ACC112 (cell line): ENCODE results near the gene ASPM.

Experiments used
- H2AFZ ChIP-seq: fragments of 200-600 bp; sonication (generic); one replicate; pipeline ENCODE4 v1.6.0; 2017; ENCODE audit warnings: antibody characterized with exemption, low read length; ENCODE audit not compliant: unreplicated experiment
- H3K27ac ChIP-seq: fragments of 200-600 bp; sonication (generic); 2 replicates; pipeline ENCODE4 v1.5.1; 2014; ENCODE audit warnings: low read depth, mild to moderate bottlenecking, antibody characterized with exemption, low read length, moderate library complexity
- H3K27me3 ChIP-seq: fragments of 200-600 bp; sonication (generic); 2 replicates; pipeline ENCODE4 v1.6.1; 2014; ENCODE audit warnings: mild to moderate bottlenecking, antibody characterized with exemption, low read length, moderate library complexity, mixed read lengths; ENCODE audit not compliant: insufficient read depth
- H3K36me3 ChIP-seq: fragments of 200-600 bp; sonication (generic); 2 replicates; pipeline ENCODE4 v1.6.1; 2016; ENCODE audit warnings: mild to moderate bottlenecking, antibody characterized with exemption, low read length, moderate library complexity, mixed read lengths; ENCODE audit not compliant: insufficient read depth
- H3K4me1 ChIP-seq: fragments of 200-600 bp; sonication (generic); one replicate; pipeline ENCODE4 v1.6.1; 2016; ENCODE audit warnings: low read length, mixed read lengths; ENCODE audit not compliant: insufficient read depth, unreplicated experiment, control insufficient read depth
- H3K4me3 ChIP-seq: fragments of 200-600 bp; sonication (generic); 2 replicates; pipeline ENCODE4 v1.5.1; 2014; ENCODE audit warnings: mild to moderate bottlenecking, low read depth, low read length
- H3K79me2 ChIP-seq: fragments of 200-600 bp; sonication (generic); one replicate; pipeline ENCODE4 v1.6.0; 2016; ENCODE audit warnings: low read length; ENCODE audit not compliant: control insufficient read depth, unreplicated experiment, insufficient read depth

ASPM gene

GRCh38 chr1:197144570-197145325, 1.7 kb downstream of the ASPM start:
- peaks cover 63% of the 10 kb centered on the region for H3K79me2 ChIP-seq
- H3K27ac ChIP-seq: no peak overlapping the region

GRCh38 chr1:197143276-197143675, 3.2 kb downstream of the ASPM start:
- Histone ChIP-seq H3K4me3 (no peak overlapping the region), H3K4me1 (peaks cover 18% of the 10 kb centered on the region), H3K27ac (no peak overlapping the region), H3K79me2 (peaks cover 72% of the 10 kb centered on the region), H3K36me3 (peaks cover 11% of the 10 kb centered on the region), H2AFZ (peak overlapping the region; percentile 5), H3K27me3 (no peaks in the 10 kb centered on the region)

More at GRCh38 chr1:197144570-197145325, 1.7 kb downstream of the ASPM start:
- Histone ChIP-seq H2AFZ (no peak overlapping the region), H3K36me3 (peaks cover 4% of the 10 kb centered on the region), H3K4me3 (peak overlapping the region; percentile 89), H3K27me3 (no peaks in the 10 kb centered on the region), H3K4me1 (peaks cover 18% of the 10 kb centered on the region)

DNA sequence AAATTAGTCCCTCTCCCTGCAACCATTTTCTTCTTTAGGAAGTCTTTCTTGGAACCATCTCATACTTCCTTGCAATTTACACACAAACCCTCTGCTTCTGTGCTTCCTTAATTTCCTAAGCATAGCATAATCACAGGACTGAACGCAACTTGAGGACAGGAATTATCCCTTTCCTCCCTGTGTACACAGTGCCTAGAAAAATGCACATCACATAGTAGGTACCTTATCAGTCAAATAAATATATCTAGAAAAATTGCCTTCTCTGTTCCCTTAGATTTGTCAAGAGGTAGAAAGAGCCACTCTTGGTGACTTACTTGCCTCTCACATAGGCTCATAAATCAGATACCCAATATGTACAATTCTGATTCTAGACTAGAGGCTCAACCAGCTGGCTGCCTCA, 4.9 kb downstream of the ASPM start:
- no peaks in the 10 kb centered on the region for H3K27me3 ChIP-seq
- peak overlapping the region; percentile 57 for H2AFZ ChIP-seq
- H3K79me2 ChIP-seq: peaks cover 81% of the 10 kb centered on the region
- H3K27ac ChIP-seq: no peak overlapping the region
- peaks cover 22% of the 10 kb centered on the region for H3K4me1 ChIP-seq
- no peak overlapping the region for H3K4me3 ChIP-seq
- H3K36me3 ChIP-seq: peaks cover 11% of the 10 kb centered on the region

DNA sequence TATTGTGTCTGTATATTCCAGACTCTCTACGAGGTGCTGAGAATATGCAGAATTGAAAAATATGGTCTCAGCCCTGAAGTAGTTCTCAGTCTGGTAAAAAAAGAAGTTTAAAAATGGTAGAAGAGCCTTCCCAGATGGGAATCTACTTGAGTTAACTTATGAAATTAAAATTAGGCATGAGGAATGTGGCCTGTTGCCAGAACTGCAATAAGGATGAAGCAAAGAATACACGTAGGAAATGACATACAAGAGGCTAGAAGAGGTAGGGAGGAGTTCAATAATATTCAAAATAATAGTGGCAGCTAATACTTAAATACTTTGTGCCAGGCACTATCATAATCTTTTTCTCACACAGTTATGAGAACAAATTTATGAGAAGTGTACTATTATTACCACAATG, 6.3 kb downstream of the ASPM start:
- peaks cover 69% of the 10 kb centered on the region for H3K79me2 ChIP-seq
- H3K4me3 ChIP-seq: peak overlapping the region; percentile 0; the same call in 1 of the 2 replicates
- H3K27me3 ChIP-seq: no peaks in the 10 kb centered on the region
- H3K36me3 ChIP-seq: peaks cover 11% of the 10 kb centered on the region
- H3K4me1 ChIP-seq: peaks cover 22% of the 10 kb centered on the region
- no peak overlapping the region for H3K27ac ChIP-seq
- H2AFZ ChIP-seq: peak overlapping the region; percentile 67

GRCh38 chr1:197139169-197139568, 7.3 kb downstream of the ASPM start:
- Histone ChIP-seq H3K4me1 (peaks cover 22% of the 10 kb centered on the region), H3K79me2 (peaks cover 60% of the 10 kb centered on the region), H3K36me3 (peaks cover 11% of the 10 kb centered on the region), H2AFZ (no peak overlapping the region), H3K27ac (no peak overlapping the region), H3K4me3 (no peak overlapping the region), H3K27me3 (no peaks in the 10 kb centered on the region)

- Histone ChIP-seq H2AFZ (no peak overlapping the region), H3K27ac (no peak overlapping the region), H3K4me3 (no peak overlapping the region), H3K4me1 (peaks cover 17% of the 10 kb centered on the region), H3K36me3 (peaks cover 12% of the 10 kb centered on the region), H3K79me2 (peaks cover 43% of the 10 kb centered on the region), H3K27me3 (no peaks in the 10 kb centered on the region)
These were observed 9.1 kb downstream of the ASPM start for GRCh38 chr1:197137322-197137721.

- no peaks in the 10 kb centered on the region for H3K79me2 ChIP-seq
- peaks cover 11% of the 10 kb centered on the region for H3K4me1 ChIP-seq
- no peaks in the 10 kb centered on the region for H3K27me3 ChIP-seq
- H2AFZ ChIP-seq: no peak overlapping the region
- H3K4me3 ChIP-seq: peak overlapping the region; percentile 6; the same call in 1 of the 2 replicates
- peaks cover 19% of the 10 kb centered on the region for H3K36me3 ChIP-seq
- H3K27ac ChIP-seq: peak overlapping the region; percentile 59
These were observed 15.7 kb downstream of the ASPM start for GRCh38 chr1:197130677-197131304.

DNA sequence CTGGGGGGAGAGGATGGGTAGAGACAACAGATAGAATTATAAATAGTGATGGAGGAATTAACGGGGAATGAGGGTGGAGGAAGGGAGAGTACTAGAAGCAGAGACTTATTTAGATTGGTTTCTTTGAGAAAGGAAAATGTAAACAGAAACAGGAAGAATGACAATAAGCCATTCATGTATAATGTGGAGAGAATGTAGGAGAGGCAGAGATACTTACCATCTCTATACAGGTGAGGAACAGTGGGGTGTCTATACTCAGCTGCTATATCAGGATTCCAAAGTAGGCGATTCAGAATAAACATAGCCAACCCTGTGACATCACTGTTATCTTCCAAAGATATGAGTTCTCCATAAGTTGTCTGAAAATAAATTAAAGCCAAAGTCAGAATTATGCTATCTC, 16.8 kb downstream of the ASPM start:
- peaks cover 23% of the 10 kb centered on the region for H3K36me3 ChIP-seq
- no peak overlapping the region for H3K4me3 ChIP-seq
- peak overlapping the region; percentile 14 for H2AFZ ChIP-seq

DNA sequence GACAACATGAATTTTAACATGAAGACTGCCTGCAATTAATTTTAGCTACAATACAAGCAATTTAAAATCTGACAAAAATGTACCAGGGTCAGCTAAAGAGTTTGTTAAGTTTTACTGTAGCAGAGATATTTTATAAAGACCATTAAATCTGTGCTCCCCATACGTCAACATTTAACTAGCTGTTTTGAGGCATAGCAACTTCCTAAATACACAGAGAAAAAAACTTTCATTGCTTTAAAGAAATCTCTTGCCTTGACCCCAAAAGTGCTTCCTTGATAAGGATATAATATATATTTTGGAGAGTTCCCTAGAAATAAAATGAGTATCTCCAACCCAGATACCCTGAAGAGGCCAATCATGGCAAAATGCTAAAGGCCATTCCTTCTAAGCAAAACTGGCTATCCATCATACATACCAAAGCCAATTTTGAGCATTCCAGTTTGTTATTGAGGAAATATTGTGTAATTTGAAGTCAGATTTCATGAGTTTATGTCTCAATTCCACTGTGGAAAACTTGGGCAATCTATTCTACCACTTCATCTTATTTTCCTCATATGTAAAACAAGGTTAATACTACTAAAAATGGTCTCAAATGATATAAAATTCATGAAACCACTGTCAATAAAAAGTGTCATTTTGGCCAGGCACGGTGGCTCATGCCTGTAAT, 19.1 kb downstream of the ASPM start:
- H3K4me1 ChIP-seq: peaks cover 11% of the 10 kb centered on the region
- no peak overlapping the region for H2AFZ ChIP-seq
- H3K27ac ChIP-seq: no peak overlapping the region
- H3K36me3 ChIP-seq: peaks cover 29% of the 10 kb centered on the region
- H3K27me3 ChIP-seq: no peaks in the 10 kb centered on the region
- H3K79me2 ChIP-seq: no peaks in the 10 kb centered on the region
- no peak overlapping the region for H3K4me3 ChIP-seq

More for the DNA sequence above, 16.8 kb downstream of the ASPM start:
- Histone ChIP-seq H3K79me2 (no peaks in the 10 kb centered on the region), H3K27ac (no peak overlapping the region), H3K27me3 (no peaks in the 10 kb centered on the region), H3K4me1 (peaks cover 11% of the 10 kb centered on the region)

GRCh38 chr1:197126691-197127090, 19.8 kb downstream of the ASPM start:
- H3K27me3 ChIP-seq: no peaks in the 10 kb centered on the region
- no peaks in the 10 kb centered on the region for H3K79me2 ChIP-seq
- peaks cover 8% of the 10 kb centered on the region for H3K4me1 ChIP-seq
- H3K27ac ChIP-seq: no peak overlapping the region
- H2AFZ ChIP-seq: no peak overlapping the region
- peaks cover 28% of the 10 kb centered on the region for H3K36me3 ChIP-seq
- H3K4me3 ChIP-seq: no peak overlapping the region
